ENCODE data around the gene GVQW3. TPM values are rescaled to one million over a fixed set of nuclear protein-coding genes. Genes with fewer than 3 reads are reported as not detected.
A peak's percentile ranks its signal among the peaks of the same experiment; 100 is the strongest.

Gene GVQW3
- total RNA-seq, 2 experiments from 2014 or later, result 5.5 to 5.7 TPM

DNA sequence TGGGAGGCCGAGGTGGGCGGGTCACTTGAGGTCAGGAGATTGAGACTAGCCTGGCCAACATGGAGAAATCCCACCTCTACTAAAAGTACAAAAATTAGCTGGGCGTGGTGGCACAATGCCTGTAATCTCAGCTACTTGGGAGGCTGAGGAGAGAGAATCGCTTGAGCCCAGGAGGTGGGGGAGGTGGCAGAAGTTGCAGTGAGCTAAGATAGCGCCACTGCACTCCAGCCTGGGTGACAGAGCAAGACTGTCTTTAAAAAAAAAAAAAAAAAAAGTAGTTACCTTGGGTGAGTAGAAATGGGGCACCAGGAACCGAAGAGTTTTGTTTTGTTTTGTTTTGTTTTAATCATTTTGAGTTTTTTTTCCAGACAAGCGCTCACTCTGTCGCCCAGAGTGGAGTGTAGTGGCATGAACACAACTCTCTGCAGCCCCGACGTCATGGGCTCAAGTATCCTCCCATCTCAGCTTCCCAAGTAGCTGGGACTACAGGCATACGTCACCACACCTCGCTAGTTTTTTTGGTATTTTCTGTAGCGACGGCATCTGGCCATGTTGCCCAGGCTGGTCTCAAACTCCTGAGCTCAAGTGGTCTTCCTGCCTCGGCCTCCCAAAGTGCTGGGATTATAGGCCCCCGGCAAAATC, 16.0 kb upstream of the GVQW3 start:
- H3K27me3 Mint-ChIP-seq, result no peaks in the 10 kb centered on the region
- H3K36me3 Mint-ChIP-seq (ENCODE audit: low read depth), result peaks cover 14% of the 10 kb centered on the region
- no peaks in the 10 kb centered on the region for H3K9me3 Mint-ChIP-seq
- H3K4me3 Mint-ChIP-seq, result no peak overlapping the region
- peaks cover 8% of the 10 kb centered on the region for H3K4me1 Mint-ChIP-seq
- ChIA-PET CTCF (interaction anchor here (1.3 kb wide), 1 partner anchor 17 kb away, joined by 4 read pairs; the partner anchor contains the start of gene GVQW3), POLR2A (no interaction called here)
- no peak overlapping the region for H3K27ac Mint-ChIP-seq
- no peak for DNase-seq

DNA sequence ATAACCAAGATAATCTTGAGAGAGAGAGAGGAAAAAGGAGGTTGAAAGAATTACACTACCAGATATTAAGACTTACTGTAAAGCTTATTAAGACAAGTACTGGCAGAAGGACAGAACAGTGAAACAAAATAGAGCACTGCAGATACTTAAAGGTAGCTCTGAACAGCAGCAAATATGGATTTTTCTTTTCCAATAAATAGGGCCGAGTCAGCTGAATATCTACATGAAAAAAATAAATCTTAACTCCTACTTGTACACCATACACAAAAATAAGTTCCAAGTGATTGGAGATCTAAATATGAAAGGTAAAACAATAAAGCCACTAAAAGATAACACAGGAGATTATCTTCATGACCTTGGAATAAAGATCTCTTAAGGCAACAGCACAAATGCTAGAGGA, 12.6 kb upstream of the GVQW3 start:
- Mint-ChIP-seq H3K4me3 (no peak overlapping the region), H3K4me1 (peaks cover 23% of the 10 kb centered on the region), H3K27ac (no peak overlapping the region), H3K36me3 (ENCODE audit: low read depth) (peaks cover 6% of the 10 kb centered on the region), H3K27me3 (no peaks in the 10 kb centered on the region), H3K9me3 (no peaks in the 10 kb centered on the region)
- ChIA-PET CTCF (no interaction called here), POLR2A (no interaction called here)
- no peak for DNase-seq

DNA sequence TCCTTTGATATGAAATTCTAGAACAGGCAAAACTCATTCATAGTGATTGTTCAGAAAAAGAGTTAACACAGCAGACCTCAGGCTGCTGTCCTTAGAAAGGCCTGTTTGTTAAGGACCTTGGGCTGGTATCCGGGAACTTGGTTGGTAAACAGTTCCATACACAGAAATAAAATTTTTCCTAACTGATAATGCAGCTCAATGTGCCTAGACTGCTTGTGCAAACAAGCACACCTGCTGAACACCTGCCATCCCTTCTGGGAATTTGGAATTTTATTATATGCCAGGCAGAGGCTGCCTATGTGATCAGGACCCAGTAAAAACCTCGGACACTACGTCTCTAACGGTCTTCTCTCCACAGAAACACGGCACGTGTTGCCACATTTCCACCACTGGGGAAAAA, 11.7 kb upstream of the GVQW3 start:
- no peak for DNase-seq
- H3K9me3 Mint-ChIP-seq, result no peaks in the 10 kb centered on the region
- ChIA-PET POLR2A (no interaction called here), CTCF (no interaction called here)
- H3K27me3 Mint-ChIP-seq, result no peaks in the 10 kb centered on the region
- peaks cover under 1% of the 10 kb centered on the region for H3K36me3 Mint-ChIP-seq (ENCODE audit: low read depth)
- no peak overlapping the region for H3K27ac Mint-ChIP-seq
- H3K4me3 Mint-ChIP-seq, result no peak overlapping the region
- H3K4me1 Mint-ChIP-seq, result peaks cover 27% of the 10 kb centered on the region

DNA sequence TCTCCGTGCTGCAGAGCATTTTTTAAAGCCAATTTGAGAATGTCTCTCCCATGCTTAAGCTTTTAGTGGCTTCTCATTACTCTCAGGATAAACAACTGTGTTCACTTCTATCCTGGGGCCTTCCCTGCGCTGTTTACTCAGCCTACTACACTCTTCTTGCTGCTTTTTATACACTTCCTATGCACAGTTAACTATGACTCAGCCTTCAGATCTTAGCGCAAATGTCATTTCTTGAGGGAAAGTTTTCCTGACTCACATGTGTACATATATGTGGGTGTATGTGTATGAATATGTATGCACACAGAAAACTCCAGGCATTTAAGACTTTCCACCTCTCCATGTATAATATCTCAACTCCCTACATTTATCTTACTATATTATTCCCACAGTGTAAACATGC, 10.0 kb upstream of the GVQW3 start:
- CTCF ChIA-PET, result no interaction called here
- Mint-ChIP-seq H3K27me3 (no peaks in the 10 kb centered on the region), H3K27ac (no peak overlapping the region), H3K36me3 (ENCODE audit: low read depth) (no peaks in the 10 kb centered on the region), H3K4me1 (peaks cover 31% of the 10 kb centered on the region), H3K4me3 (no peak overlapping the region), H3K9me3 (no peaks in the 10 kb centered on the region)
- no peak for DNase-seq
- POLR2A ChIA-PET, result no interaction called here

DNA sequence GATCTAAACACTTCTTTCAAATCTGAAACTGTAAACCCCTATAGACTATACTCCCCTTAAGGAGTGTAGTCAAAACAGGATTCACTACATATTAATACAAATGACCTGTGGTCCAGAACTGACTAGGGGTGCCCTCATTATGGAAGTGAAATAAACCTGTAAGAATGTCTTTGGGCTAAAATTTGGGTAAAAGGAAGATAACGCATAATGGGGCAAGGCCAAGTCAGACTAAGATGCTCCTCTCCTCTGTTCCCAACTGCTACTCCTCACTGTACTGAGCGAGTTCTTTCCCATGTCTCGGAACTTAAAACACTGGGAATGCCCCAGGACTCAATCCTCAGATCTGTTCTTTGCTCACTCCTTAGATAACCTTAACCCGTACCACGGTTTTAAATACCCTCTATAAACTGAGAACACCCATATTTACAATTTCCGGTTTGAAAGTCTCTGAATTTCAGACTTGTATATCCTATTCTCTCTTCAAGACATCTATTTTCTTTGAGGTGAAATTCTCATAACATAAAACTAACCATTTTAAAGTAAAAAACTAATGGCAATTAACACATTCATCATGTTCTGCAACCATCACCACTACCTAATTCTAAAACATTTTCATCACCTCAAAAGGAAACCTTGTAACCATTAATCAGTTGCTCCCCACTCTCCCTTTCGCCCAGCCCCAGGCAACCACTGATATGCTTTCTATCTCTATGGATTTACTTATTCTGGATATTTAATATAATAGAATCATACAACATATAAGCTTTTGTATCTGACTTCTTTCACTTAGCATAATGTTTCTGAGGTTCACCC, 4.2 kb upstream of the GVQW3 start:
- no peak overlapping the region for H3K4me3 Mint-ChIP-seq
- H3K36me3 Mint-ChIP-seq (ENCODE audit: low read depth), result peaks cover 8% of the 10 kb centered on the region
- no peaks in the 10 kb centered on the region for H3K27me3 Mint-ChIP-seq
- no peak for DNase-seq
- no peaks in the 10 kb centered on the region for H3K9me3 Mint-ChIP-seq
- ChIA-PET CTCF (no interaction called here), POLR2A (no interaction called here)
- H3K4me1 Mint-ChIP-seq, result peaks cover 60% of the 10 kb centered on the region
- no peak overlapping the region for H3K27ac Mint-ChIP-seq

DNA sequence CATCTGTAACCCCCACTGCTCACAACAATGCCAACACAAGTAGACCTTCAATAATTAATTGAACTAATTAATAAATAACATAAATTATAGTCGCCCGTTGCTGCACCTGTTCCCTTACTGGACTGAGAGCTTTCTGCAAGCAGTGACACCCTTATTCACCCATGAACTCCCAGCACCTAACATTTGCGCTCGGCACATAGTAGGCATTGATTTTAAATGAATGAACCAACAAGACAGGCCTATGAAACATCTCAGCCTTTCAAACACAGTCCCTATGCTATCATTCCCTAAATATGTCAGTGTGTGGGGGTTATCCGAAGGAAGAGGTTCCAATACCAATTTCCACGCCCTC, 1.3 kb upstream of the GVQW3 start:
- ChIA-PET CTCF (no interaction called here), POLR2A (no interaction called here)
- peaks cover 13% of the 10 kb centered on the region for H3K36me3 Mint-ChIP-seq (ENCODE audit: low read depth)

DNA sequence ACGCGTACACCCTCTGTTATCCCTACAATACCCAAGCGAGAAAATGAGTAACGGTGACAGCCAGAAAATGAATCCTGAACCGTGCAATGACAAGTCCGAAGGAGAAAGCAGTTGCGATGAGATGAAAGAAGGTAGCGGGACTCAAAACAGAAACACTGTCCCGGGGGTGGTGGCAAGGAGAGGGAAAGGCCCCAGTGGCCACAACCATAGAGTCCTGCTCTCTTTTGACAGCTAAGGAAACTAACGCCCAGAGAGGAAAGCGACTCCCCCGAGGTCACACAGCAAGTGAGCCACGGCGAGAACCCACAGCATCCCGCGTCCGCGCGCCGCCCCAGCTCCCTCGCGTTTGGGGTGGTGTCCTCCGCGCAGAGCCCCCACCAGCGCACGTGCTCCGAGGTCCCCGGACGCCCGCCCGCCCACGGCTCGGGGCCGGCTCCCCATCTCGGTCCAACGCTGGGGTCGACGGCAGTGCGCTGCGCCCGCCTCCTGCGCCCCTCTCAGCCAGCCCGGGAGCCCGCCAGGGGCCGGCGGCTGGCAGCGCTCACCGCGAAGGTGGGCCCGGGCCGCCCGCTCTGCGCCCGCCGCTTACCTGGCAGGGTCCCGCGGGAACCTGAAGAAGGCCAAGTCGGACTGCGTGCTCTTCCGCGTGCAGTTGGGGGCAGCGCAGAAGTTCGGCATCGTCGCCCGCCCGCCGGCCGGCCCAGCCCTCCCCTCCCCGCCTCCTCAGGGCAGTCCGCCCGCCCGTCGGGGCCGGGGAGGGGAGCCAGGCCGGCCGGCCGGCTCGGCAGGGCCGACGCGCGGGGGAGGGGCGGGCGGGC, 755 bp upstream of the GVQW3 start:
- peaks cover 59% of the 10 kb centered on the region for H3K4me1 Mint-ChIP-seq
- peak overlapping the region; percentile 97 for H3K4me3 Mint-ChIP-seq
- DNase-seq, result peak; percentile 59
- ChIA-PET CTCF (interaction anchor here (1.5 kb wide), 1 partner anchor 146 kb away, joined by 5 read pairs; no protein-coding TSS in a partner anchor), POLR2A (no interaction called here)
- peaks cover 13% of the 10 kb centered on the region for H3K36me3 Mint-ChIP-seq (ENCODE audit: low read depth)
- H3K9me3 Mint-ChIP-seq, result no peaks in the 10 kb centered on the region
- H3K27me3 Mint-ChIP-seq, result no peaks in the 10 kb centered on the region
- peak overlapping the region; percentile 97 for H3K27ac Mint-ChIP-seq

More for the DNA sequence above, 1.3 kb upstream of the GVQW3 start:
- Mint-ChIP-seq H3K27ac (peak overlapping the region; percentile 97), H3K9me3 (no peaks in the 10 kb centered on the region), H3K4me1 (peaks cover 61% of the 10 kb centered on the region), H3K4me3 (peak overlapping the region; percentile 97), H3K27me3 (no peaks in the 10 kb centered on the region)
- no peak for DNase-seq

DNA sequence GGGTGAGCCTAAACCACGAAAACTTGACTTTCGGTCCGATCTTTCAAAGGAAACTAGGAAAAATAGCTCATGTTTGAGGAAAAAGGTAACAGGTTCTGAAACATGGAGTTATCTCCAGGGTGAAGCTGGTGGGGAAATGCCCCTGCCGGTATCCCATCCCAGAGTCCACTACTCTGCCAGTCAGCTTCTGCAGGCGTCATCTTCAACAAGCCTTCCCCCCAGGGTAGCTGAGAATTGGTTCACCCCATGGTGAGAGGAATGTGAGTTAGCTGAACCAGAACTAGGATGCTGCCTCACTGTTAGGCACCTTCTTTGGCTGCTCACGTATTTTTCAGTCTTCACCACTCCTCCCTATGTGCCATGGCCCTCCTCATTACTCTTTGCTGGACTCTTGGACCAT, 1.1 kb downstream of the GVQW3 start:
- peaks cover 13% of the 10 kb centered on the region for H3K36me3 Mint-ChIP-seq (ENCODE audit: low read depth)
- ChIA-PET POLR2A (interaction anchor here (0.6 kb wide), 2 partner anchors 61 to 162 kb away, joined by 3 read pairs; no protein-coding TSS in a partner anchor), CTCF (interaction anchor here (1.4 to 1.5 kb wide), 3 partner anchors 17 to 148 kb away, joined by 3 to 5 read pairs (median 4); no protein-coding TSS in a partner anchor)
- no peak for DNase-seq
- no peak overlapping the region for H3K27ac Mint-ChIP-seq
- H3K27me3 Mint-ChIP-seq, result no peaks in the 10 kb centered on the region
- H3K9me3 Mint-ChIP-seq, result no peaks in the 10 kb centered on the region
- peaks cover 48% of the 10 kb centered on the region for H3K4me1 Mint-ChIP-seq
- peak overlapping the region; percentile 90 for H3K4me3 Mint-ChIP-seq

DNA sequence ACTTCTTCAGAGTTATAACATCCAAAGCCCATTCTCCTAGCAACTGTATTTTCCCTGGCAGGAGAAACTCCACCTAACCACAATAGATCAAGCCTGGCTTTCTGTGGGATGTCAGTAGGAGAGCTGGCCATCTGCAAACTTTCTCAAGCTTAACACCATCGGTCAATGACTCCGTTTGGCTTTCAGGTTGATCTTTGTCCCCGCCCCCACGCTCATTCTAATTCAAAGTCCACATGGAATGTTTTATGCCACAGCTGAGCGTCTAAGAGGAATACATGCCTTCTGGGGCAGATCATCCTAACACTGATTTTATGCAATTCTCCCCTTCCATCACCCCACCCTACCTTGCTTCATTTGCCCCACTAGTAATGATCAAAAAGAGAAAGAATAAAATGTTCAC, 4.8 kb downstream of the GVQW3 start:
- no peak overlapping the region for H3K27ac Mint-ChIP-seq
- CTCF ChIA-PET, result no interaction called here
- peaks cover 25% of the 10 kb centered on the region for H3K4me1 Mint-ChIP-seq
- H3K9me3 Mint-ChIP-seq, result no peaks in the 10 kb centered on the region
- no peak overlapping the region for H3K4me3 Mint-ChIP-seq
- H3K36me3 Mint-ChIP-seq (ENCODE audit: low read depth), result peaks cover 5% of the 10 kb centered on the region
- POLR2A ChIA-PET, result no interaction called here
- H3K27me3 Mint-ChIP-seq, result no peaks in the 10 kb centered on the region
- DNase-seq, result no peak

DNA sequence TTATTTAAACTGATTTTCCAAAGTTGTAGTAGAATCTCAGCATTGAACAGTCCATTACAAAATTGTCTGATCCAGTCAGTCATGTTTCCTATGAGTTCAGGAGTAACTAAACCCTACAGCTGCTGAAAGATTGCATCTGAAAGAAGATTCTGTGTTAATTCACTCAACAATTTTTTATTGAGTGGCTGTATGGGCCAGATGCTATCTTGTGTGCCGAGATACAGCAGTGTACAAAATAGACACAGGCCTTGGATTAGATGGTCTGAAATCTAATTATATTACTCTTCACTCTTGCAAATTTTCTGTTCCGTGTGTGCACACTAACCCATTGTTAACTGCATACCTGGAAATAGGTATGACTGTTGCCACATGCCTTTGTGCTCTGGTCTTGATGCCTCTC, 7.3 kb downstream of the GVQW3 start:
- CTCF ChIA-PET, result no interaction called here
- DNase-seq, result no peak
- Mint-ChIP-seq H3K36me3 (ENCODE audit: low read depth) (peaks cover 3% of the 10 kb centered on the region), H3K9me3 (no peaks in the 10 kb centered on the region), H3K27me3 (no peaks in the 10 kb centered on the region), H3K4me1 (peaks cover 4% of the 10 kb centered on the region), H3K27ac (no peak overlapping the region), H3K4me3 (no peak overlapping the region)
- POLR2A ChIA-PET, result no interaction called here

DNA sequence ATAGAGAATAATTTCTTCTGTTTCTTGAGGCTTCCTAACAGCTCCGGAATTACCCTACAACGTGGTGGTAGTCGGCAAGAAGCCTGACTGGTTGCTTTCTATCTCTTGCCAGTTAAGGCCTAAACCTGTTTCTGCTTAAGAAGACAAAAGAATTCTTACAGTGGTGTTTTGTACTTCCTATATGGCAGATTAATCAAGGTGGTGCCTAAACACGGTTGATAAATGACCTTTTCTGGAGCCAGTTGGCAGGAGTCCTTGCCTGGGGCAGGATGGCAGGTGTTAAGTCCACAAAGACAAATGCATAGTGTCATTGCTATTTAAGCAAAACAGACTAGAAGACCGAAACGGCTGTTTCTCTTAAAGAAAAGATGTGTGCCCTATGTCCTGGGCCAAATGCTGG, 9.9 kb downstream of the GVQW3 start:
- Mint-ChIP-seq H3K9me3 (no peaks in the 10 kb centered on the region), H3K27ac (no peak overlapping the region), H3K27me3 (no peaks in the 10 kb centered on the region), H3K4me1 (no peaks in the 10 kb centered on the region), H3K4me3 (no peak overlapping the region), H3K36me3 (ENCODE audit: low read depth) (no peaks in the 10 kb centered on the region)
- DNase-seq, result no peak
- CTCF ChIA-PET, result no interaction called here
- POLR2A ChIA-PET, result no interaction called here

DNA sequence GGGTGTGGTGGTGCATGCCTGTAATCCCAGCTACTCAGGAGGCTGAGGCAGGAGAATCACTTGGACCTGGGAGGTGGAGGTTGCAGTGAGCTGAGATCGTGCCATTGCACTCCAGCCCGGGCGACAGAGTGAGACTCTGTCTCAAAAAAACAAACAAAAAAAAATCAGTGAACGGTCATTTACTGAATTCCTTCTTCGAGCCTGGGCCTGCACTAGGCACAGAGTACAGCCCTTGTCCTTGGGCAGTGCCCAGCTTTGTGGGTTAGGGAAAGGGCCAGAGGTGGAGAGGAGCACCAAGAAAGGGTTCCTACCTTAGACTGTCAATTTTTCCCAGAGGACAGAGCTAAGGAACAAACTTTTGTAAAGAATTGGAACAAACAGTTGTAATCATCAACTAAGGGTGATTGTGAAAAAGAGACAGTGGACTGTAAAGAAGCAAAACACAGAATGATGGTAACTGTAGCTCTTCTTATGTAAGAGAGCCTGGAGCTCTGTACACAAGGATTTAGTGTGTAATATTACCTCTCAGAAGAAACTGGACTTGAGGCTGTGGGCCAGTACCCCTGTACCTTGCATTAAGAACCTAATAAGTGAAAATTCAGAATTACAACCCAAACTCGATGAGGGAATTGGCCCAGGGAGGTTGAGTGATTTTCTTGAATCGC, 10.8 kb downstream of the GVQW3 start:
- Mint-ChIP-seq H3K27me3 (no peaks in the 10 kb centered on the region), H3K36me3 (ENCODE audit: low read depth) (no peaks in the 10 kb centered on the region), H3K27ac (no peak overlapping the region), H3K4me3 (no peak overlapping the region), H3K4me1 (no peaks in the 10 kb centered on the region), H3K9me3 (no peaks in the 10 kb centered on the region)
- ChIA-PET CTCF (interaction anchor here (0.9 kb wide), 1 partner anchor 31 kb away, joined by 3 read pairs; no protein-coding TSS in a partner anchor), POLR2A (no interaction called here)
- DNase-seq, result no peak

DNA sequence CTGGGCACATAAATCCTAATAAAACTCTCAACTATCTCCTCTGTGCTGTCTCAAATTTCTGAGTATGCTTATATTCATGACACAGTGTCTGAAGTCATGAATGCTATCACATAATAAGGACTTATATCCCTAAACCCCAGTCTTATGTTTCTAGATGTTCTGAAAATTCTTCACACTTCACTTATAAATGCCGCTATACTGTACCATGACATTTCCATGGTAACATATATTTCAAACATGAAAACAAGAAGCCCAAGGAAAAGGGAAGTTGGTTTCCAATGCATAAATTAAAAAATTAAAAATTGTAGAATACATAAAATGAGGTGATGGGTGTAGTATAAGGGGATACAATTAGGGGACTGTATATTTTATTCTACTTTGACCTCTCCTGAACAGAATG, 11.7 kb downstream of the GVQW3 start:
- Mint-ChIP-seq H3K27ac (no peak overlapping the region), H3K4me3 (no peak overlapping the region), H3K36me3 (ENCODE audit: low read depth) (no peaks in the 10 kb centered on the region), H3K9me3 (no peaks in the 10 kb centered on the region), H3K27me3 (no peaks in the 10 kb centered on the region), H3K4me1 (no peaks in the 10 kb centered on the region)
- ChIA-PET POLR2A (no interaction called here), CTCF (interaction anchor here (0.7 kb wide), 1 partner anchor 53 kb away, joined by 3 read pairs; no protein-coding TSS in a partner anchor)
- DNase-seq, result no peak
